ENCODE measurements around the gene PHEX.

PHEX gene

DNA sequence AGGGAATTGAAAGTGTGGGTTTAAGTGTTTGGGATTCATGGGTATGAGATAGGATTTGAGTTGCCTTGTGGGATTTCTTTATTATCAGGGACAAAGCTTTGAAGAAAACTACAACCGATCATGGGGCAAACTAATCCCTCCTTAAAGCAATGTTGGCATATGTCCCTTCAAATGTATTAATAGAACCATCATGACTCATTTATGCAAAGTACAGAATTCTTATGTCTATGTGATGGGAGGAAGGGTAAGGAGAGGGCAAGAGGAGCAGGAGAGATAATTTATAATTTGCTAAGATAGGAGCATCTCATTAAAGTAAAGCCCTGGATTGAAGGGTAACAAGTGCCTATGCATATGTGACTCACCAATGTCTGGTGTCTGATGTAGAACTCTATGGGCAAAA is 94.2 kb downstream of the PHEX start:
- no peak overlapping the region for H3K4me3 ChIP-seq (ENCODE audit: low read length)

DNA sequence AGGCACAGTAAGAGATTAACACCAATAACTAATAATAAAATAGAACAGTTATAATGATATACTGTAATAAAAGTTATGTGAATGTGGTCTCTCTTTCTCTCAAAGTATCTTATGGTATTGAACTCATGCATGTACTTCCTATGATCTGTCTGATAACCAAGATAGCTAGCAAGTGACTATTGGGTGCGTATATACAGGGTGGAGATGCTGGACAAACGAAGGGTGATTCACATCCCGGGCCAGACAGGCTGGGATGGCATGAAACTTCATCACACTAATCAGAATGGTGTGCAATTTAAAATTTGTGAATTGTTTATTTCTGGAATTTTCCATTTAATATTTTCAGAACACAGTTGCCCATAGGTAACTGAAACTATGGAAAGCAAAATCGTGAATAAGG is 96.8 kb downstream of the PHEX start:
- Histone ChIP-seq H3K36me3 (ENCODE audit: control insufficient read depth, insufficient read depth, low read length, severe bottlenecking) (no peaks in the 10 kb centered on the region), H3K27me3 (replicated peaks; ENCODE audit: control insufficient read depth, insufficient read depth, low read length) (peaks cover 10% of the 10 kb centered on the region), H3K9me3 (ENCODE audit: control insufficient read depth, low read length) (no peaks in the 10 kb centered on the region), H3K4me3 (ENCODE audit: low read length) (no peak overlapping the region), H3K4me1 (ENCODE audit: control insufficient read depth, insufficient read depth, low read length) (peaks cover 6% of the 10 kb centered on the region), H3K9ac (ENCODE audit: low read length) (no peak overlapping the region)
- DNase-seq (ENCODE audit: low read depth) = no peak

More for the DNA sequence above, 94.2 kb downstream of the PHEX start:
- H3K36me3 ChIP-seq (ENCODE audit: control insufficient read depth, insufficient read depth, low read length, severe bottlenecking) = no peaks in the 10 kb centered on the region
- H3K9ac ChIP-seq (ENCODE audit: low read length) = no peak overlapping the region
- H3K27me3 ChIP-seq (replicated peaks; ENCODE audit: control insufficient read depth, insufficient read depth, low read length) = peaks cover 10% of the 10 kb centered on the region
- DNase-seq (ENCODE audit: low read depth) = no peak
- no peaks in the 10 kb centered on the region for H3K9me3 ChIP-seq (ENCODE audit: control insufficient read depth, low read length)
- peaks cover 15% of the 10 kb centered on the region for H3K4me1 ChIP-seq (ENCODE audit: control insufficient read depth, insufficient read depth, low read length)

DNA sequence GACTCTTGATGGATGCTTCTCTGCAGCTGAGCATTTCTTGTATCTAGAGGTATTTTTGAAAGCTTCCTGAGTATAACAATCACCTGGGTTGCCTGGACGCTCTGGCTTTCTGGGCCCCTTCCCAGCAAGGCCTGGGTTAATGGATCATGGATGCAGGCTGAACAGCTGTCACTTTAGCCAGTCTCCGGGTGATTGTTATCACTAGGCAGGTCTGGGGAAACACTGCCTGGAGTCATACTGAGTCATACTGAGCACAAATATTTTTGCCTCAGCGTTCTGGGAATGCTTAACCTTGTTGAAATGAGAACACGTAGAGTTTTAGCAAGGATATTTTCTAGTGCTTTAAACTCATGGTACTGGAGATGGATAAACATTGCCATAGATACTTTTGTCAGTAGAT is 102.6 kb downstream of the PHEX start:
- Histone ChIP-seq H3K27me3 (replicated peaks; ENCODE audit: control insufficient read depth, insufficient read depth, low read length) (peaks cover 4% of the 10 kb centered on the region), H3K4me3 (ENCODE audit: low read length) (no peak overlapping the region), H3K9me3 (ENCODE audit: control insufficient read depth, low read length) (no peaks in the 10 kb centered on the region), H3K9ac (ENCODE audit: low read length) (no peak overlapping the region), H3K4me1 (ENCODE audit: control insufficient read depth, insufficient read depth, low read length) (peaks cover 18% of the 10 kb centered on the region), H3K36me3 (ENCODE audit: control insufficient read depth, insufficient read depth, low read length, severe bottlenecking) (no peaks in the 10 kb centered on the region)
- DNase-seq (ENCODE audit: low read depth) = peak; percentile 71

DNA sequence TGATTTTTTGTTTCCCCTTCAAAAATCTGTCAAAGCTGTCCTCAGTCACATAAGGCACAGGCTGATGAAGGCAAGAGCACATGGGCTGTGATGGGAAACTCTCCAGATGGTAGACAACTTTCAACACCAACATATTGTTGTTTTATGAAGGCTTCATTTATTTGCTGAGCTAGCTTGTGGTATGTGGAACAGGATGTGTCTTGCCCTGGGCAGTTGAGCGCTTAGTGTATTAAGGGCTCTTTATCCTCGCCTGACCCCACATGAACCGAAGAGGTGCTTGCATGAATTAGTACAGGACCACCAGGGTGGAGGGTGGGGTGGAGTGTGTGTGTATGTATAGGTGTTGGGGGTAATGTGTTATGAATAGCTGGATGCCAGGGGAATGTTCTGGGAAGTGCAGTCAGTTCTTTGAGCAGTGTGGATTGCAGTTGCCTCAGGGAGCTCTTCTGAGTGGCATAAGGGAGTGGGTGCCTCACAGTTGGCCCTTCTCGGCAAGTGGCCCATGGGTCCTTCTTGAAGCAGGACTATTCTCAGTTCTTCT is 103.1 kb downstream of the PHEX start:
- H3K4me1 ChIP-seq (ENCODE audit: control insufficient read depth, insufficient read depth, low read length) = peaks cover 18% of the 10 kb centered on the region
- H3K27me3 ChIP-seq (replicated peaks; ENCODE audit: control insufficient read depth, insufficient read depth, low read length) = no peaks in the 10 kb centered on the region
- no peak overlapping the region for H3K4me3 ChIP-seq (ENCODE audit: low read length)
- H3K9ac ChIP-seq (ENCODE audit: low read length) = no peak overlapping the region
- H3K9me3 ChIP-seq (ENCODE audit: control insufficient read depth, low read length) = no peaks in the 10 kb centered on the region
- DNase-seq (ENCODE audit: low read depth) = peak; percentile 53
- H3K36me3 ChIP-seq (ENCODE audit: control insufficient read depth, insufficient read depth, low read length, severe bottlenecking) = no peaks in the 10 kb centered on the region

DNA sequence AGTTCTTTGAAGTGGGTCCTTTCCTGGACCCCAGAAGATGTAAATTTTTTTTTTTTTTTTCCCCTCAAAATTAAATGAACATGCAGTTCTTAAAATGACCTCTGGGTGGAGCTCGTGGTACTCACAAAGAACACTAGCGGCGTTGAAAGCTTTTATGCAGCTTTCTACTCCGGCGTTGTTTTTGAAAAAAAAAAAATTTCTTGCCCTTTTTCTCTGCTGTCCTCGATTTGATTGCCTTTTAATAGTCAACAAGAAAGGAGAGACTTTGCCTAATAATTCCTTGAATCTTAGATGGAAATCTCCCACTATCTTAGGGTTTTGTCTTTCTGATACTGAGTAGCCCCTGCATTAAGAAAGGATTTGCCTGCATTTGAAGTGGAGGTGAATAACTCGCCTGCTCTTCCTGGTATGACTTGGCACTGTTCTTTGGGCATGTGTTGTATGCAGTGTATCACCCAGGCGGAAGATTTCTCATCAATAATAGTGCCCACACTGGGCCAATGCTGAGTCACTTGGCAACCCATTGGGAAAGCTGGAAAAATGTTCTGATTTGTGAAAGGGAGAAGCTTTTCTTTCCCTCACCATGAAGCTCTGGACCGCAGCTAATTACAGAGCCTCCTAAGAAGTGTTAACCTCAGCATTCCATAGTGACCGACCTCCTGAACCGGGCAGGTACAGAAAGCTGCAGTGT is 104.0 kb downstream of the PHEX start:
- Histone ChIP-seq H3K9me3 (ENCODE audit: control insufficient read depth, low read length) (no peaks in the 10 kb centered on the region), H3K27me3 (replicated peaks; ENCODE audit: control insufficient read depth, insufficient read depth, low read length) (no peaks in the 10 kb centered on the region), H3K9ac (ENCODE audit: low read length) (no peak overlapping the region), H3K4me1 (ENCODE audit: control insufficient read depth, insufficient read depth, low read length) (peaks cover 18% of the 10 kb centered on the region), H3K4me3 (ENCODE audit: low read length) (peak overlapping the region; percentile 35), H3K36me3 (ENCODE audit: control insufficient read depth, insufficient read depth, low read length, severe bottlenecking) (no peaks in the 10 kb centered on the region)
- DNase-seq (ENCODE audit: low read depth) = peak; percentile 72

DNA sequence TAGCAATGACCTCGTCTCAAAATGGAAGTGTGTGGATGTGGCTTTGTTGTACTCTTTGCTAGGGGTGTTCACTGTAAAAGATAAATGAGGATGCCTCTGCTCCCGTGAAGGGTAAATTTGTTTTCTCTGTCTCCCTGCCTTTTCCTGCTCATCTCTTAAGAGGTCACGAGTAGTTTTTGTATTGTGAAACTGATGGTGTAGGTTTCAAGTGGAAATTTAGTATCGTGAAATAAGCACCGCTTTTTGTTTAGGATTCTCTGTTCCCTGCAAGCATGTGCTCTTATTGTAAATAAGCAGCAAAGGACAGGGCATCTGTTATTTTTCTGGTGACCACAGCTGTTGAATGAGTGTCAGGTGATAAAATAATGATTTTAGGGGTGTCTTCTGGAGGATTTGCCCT is 104.6 kb downstream of the PHEX start:
- peak overlapping the region; percentile 35 for H3K4me3 ChIP-seq (ENCODE audit: low read length)
- no peak overlapping the region for H3K9ac ChIP-seq (ENCODE audit: low read length)
- H3K4me1 ChIP-seq (ENCODE audit: control insufficient read depth, insufficient read depth, low read length) = peaks cover 18% of the 10 kb centered on the region
- no peaks in the 10 kb centered on the region for H3K27me3 ChIP-seq (replicated peaks; ENCODE audit: control insufficient read depth, insufficient read depth, low read length)
- H3K36me3 ChIP-seq (ENCODE audit: control insufficient read depth, insufficient read depth, low read length, severe bottlenecking) = no peaks in the 10 kb centered on the region
- no peak for DNase-seq (ENCODE audit: low read depth)
- no peaks in the 10 kb centered on the region for H3K9me3 ChIP-seq (ENCODE audit: control insufficient read depth, low read length)

DNA sequence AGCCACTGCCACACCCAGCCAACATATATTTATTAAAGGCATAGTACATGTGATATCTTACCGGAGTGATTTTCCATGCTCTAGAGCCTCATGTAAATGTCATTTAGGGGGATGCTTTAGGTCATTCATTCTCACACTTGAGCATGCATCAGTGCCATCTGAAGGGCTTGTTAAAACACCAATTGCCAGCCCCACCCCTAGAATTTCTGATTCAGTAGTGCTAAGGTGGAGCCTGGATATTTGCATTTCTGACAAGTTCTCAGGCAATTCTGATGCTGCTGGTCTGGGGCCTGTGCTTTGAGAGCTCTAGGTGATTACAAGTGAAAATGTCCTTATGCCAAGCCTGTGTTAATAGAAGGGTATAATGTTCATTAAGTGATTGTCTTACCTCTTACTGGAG is 107.7 kb downstream of the PHEX start:
- Histone ChIP-seq H3K4me3 (ENCODE audit: low read length) (no peak overlapping the region), H3K36me3 (ENCODE audit: control insufficient read depth, insufficient read depth, low read length, severe bottlenecking) (no peaks in the 10 kb centered on the region), H3K9ac (ENCODE audit: low read length) (no peak overlapping the region), H3K4me1 (ENCODE audit: control insufficient read depth, insufficient read depth, low read length) (peaks cover 15% of the 10 kb centered on the region), H3K27me3 (replicated peaks; ENCODE audit: control insufficient read depth, insufficient read depth, low read length) (peaks cover 9% of the 10 kb centered on the region), H3K9me3 (ENCODE audit: control insufficient read depth, low read length) (no peaks in the 10 kb centered on the region)
- DNase-seq (ENCODE audit: low read depth) = no peak

DNA sequence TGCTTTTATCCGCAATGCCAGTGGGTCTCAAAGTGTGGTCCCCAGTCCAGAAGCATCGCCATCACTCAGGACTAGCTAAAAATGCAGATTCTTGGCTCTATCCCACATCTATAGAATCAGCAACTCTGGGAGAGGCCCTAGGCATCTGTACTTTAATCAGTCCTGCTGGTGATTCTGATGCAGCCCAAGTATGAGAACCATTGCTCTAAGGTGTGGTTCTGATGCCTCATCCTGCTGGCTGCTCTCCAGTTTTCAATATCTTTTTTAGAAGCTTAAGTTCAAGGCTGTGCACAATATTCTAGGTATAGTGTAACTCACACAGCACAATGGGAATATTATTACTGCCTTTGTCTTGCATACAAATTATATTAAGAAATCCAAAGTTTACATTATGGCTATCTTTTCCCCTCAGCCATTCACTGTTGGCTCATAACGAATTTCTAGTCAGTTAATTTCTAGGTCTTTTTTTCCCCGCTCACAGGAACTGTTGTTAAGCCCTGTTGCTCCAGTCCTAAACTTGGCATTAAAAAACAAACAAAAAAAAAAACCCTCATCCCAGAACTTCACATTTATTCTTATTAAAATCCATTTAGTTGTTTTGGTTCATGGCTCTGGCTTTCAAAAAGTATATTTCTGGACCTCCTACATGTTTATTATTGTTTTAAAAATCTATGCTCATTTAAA is 109.1 kb downstream of the PHEX start:
- peaks cover 9% of the 10 kb centered on the region for H3K27me3 ChIP-seq (replicated peaks; ENCODE audit: control insufficient read depth, insufficient read depth, low read length)
- peaks cover 6% of the 10 kb centered on the region for H3K4me1 ChIP-seq (ENCODE audit: control insufficient read depth, insufficient read depth, low read length)
- DNase-seq (ENCODE audit: low read depth) = no peak
- no peak overlapping the region for H3K4me3 ChIP-seq (ENCODE audit: low read length)
- no peaks in the 10 kb centered on the region for H3K36me3 ChIP-seq (ENCODE audit: control insufficient read depth, insufficient read depth, low read length, severe bottlenecking)
- no peaks in the 10 kb centered on the region for H3K9me3 ChIP-seq (ENCODE audit: control insufficient read depth, low read length)
- no peak overlapping the region for H3K9ac ChIP-seq (ENCODE audit: low read length)

DNA sequence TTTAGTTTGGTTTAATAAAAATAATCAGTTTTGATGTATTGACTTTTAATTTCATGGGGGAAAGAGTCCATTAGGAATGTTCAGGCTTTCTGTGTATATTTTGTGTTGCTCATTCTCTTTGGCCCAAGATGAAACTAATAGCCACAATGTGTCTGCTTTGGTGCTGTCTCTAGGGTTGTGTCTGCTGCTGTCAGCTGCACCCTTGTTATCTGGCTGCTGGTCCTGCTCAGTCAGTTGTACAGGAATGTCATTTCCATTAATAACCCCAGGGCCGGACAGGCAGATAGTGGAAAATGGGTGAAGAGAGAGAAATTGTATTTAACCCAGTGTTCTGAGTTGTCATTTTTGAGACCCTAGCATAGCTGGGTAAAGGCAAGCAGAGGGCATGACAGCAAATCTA is 115.1 kb downstream of the PHEX start:
- Histone ChIP-seq H3K4me3 (ENCODE audit: low read length) (no peak overlapping the region), H3K9me3 (ENCODE audit: control insufficient read depth, low read length) (peaks cover 4% of the 10 kb centered on the region), H3K9ac (ENCODE audit: low read length) (no peak overlapping the region), H3K27me3 (replicated peaks; ENCODE audit: control insufficient read depth, insufficient read depth, low read length) (peaks cover 9% of the 10 kb centered on the region), H3K36me3 (ENCODE audit: control insufficient read depth, insufficient read depth, low read length, severe bottlenecking) (no peaks in the 10 kb centered on the region), H3K4me1 (ENCODE audit: control insufficient read depth, insufficient read depth, low read length) (no peaks in the 10 kb centered on the region)
- DNase-seq (ENCODE audit: low read depth) = no peak

DNA sequence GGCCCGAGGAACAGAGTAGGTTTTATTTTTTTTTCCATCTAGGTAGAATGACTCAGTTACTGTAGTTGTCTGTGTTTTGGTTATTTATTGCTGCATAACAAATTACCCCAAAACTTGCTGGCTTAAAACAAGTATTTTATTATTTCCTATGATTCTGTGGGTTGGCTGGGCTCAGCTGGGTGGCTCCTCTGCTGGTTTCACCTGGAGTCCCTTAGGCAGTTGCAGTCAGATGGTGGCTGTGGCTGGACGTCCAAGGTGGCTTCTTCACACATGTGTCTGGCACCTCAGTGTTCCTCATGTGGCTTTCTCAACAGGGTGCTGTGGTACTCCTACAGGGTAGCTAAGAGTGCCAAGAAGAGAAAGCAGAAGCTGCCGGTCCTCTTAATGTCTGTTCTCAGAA is 115.8 kb downstream of the PHEX start:
- Histone ChIP-seq H3K36me3 (ENCODE audit: control insufficient read depth, insufficient read depth, low read length, severe bottlenecking) (no peaks in the 10 kb centered on the region), H3K4me1 (ENCODE audit: control insufficient read depth, insufficient read depth, low read length) (no peaks in the 10 kb centered on the region), H3K27me3 (replicated peaks; ENCODE audit: control insufficient read depth, insufficient read depth, low read length) (peaks cover 5% of the 10 kb centered on the region), H3K9ac (ENCODE audit: low read length) (no peak overlapping the region), H3K4me3 (ENCODE audit: low read length) (no peak overlapping the region), H3K9me3 (ENCODE audit: control insufficient read depth, low read length) (peaks cover 4% of the 10 kb centered on the region)
- DNase-seq (ENCODE audit: low read depth) = no peak

DNA sequence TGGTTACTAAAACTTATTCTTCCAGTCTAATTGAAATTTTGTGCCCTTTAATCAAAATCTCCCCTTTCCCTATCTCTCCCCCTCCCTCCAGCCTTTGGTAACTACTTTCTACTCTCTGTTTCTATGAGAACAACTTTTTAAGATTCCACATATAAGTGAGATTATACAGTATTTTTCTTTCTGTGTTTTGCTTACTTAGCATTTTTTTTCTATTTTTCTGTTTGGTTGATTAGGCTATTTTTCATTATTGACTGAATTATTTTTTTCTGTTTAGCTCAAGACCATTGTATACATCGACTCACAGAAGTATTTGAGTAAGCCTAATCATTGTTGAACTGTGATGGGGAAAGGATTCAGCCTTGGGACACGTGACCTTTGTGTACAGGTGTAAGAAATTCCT is 116.4 kb downstream of the PHEX start:
- Histone ChIP-seq H3K9ac (ENCODE audit: low read length) (no peak overlapping the region), H3K4me1 (ENCODE audit: control insufficient read depth, insufficient read depth, low read length) (no peaks in the 10 kb centered on the region), H3K36me3 (ENCODE audit: control insufficient read depth, insufficient read depth, low read length, severe bottlenecking) (no peaks in the 10 kb centered on the region), H3K27me3 (replicated peaks; ENCODE audit: control insufficient read depth, insufficient read depth, low read length) (no peaks in the 10 kb centered on the region), H3K4me3 (ENCODE audit: low read length) (no peak overlapping the region), H3K9me3 (ENCODE audit: control insufficient read depth, low read length) (peaks cover 4% of the 10 kb centered on the region)
- DNase-seq (ENCODE audit: low read depth) = no peak

All from adipocyte (in vitro differentiated cells).